ENCODE data around the gene FBXL22.

Gene FBXL22

GRCh38 chr15:63564093-63564492 lies 33.1 kb upstream of the FBXL22 start:
- FAIRE-seq (no peak), DNase-seq (ENCODE audit: insufficient read length, low spot score) (no peak)
- TF ChIP-seq TAF1 (IDR thresholded peaks at IDR 0.05; ENCODE audit: low read depth, low read length), result no peak
- TF ChIP-seq POLR2AphosphoS5 (IDR thresholded peaks at IDR 0.05; ENCODE audit: low read depth, low read length), result no peak
- no peak for TF ChIP-seq POU2F2 (IDR thresholded peaks at IDR 0.05; ENCODE audit: low read depth, low read length)
- TF ChIP-seq PAX5 (IDR thresholded peaks at IDR 0.05; ENCODE audit: insufficient read depth, low read length, severe bottlenecking), result no peak
- no peak for TF ChIP-seq POLR2A (IDR thresholded peaks at IDR 0.05; ENCODE audit: low read depth, low read length)
- no peak for TF ChIP-seq SPI1 (IDR thresholded peaks at IDR 0.05; ENCODE audit: low read depth, low read length)

- DNase-seq (ENCODE audit: insufficient read length, low spot score) (no peak), FAIRE-seq (peak; percentile 16)
- no peak for TF ChIP-seq POU2F2 (IDR thresholded peaks at IDR 0.05; ENCODE audit: low read depth, low read length)
- TF ChIP-seq POLR2A (IDR thresholded peaks at IDR 0.05; ENCODE audit: low read depth, low read length), result no peak
- TF ChIP-seq TAF1 (IDR thresholded peaks at IDR 0.05; ENCODE audit: low read depth, low read length), result no peak
- TF ChIP-seq SPI1 (IDR thresholded peaks at IDR 0.05; ENCODE audit: low read depth, low read length), result no peak
- no peak for TF ChIP-seq PAX5 (IDR thresholded peaks at IDR 0.05; ENCODE audit: insufficient read depth, low read length, severe bottlenecking)
- TF ChIP-seq POLR2AphosphoS5 (IDR thresholded peaks at IDR 0.05; ENCODE audit: low read depth, low read length), result no peak
These were observed 31.5 kb upstream of the FBXL22 start for GRCh38 chr15:63565536-63566186.

DNA sequence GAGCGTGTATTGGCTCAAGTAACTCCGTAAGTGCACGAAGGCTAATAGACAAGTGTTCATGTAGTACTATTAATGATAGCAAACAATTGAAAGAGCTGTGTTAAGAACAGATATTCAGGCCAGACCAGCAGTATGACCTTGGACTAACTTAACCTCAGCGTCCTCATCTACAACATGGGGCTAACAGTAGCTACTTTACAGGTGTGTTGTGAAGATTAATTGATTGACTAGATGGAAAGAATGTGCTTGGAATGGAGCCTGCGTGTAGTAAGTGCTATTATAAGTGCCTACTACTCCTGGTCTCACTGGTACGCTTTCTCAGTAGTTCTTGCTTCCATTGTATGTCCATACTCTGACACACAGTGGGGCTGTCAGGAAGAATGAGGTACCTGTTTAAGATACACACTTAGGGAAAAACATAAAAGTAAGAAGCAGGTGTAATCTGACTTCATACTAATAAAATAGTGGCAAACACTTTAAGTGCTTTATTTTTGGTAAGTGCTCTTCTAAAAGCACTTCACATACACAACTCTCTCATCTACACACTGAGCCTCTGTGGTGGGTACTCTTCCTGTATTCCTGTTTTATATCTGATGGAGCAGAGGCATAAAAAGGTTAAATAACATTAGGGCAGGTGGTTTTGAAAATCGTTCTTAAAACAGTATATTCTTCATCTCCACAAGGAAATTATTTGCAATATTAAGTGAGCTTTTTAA lies 24.3 kb upstream of the FBXL22 start:
- no peak for TF ChIP-seq POLR2AphosphoS5 (IDR thresholded peaks at IDR 0.05; ENCODE audit: low read depth, low read length)
- FAIRE-seq (peak; percentile 35), DNase-seq (ENCODE audit: insufficient read length, low spot score) (no peak)

DNA sequence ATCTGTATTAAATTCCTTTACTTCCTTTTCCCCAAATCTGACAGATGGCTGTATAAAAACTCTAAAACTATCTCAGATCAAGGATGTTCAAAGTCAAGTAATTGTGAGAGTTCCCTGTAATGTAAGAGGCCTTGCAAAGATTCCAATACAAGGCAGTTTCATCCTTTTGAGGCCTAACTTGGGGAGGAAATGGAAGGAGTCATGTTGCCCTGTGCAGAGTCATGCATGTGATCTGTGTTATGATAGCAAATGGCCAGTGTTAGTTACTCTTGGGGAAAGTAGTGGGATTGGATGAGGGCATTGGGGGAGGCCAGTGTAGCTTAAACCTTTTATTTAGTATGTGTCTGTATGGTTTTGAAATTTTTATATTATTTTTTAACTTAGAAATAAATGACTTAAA lies 23.7 kb upstream of the FBXL22 start:
- DNase-seq (ENCODE audit: insufficient read length, low spot score), result no peak
- TF ChIP-seq TAF1 (IDR thresholded peaks at IDR 0.05; ENCODE audit: low read depth, low read length), result no peak
- no peak for TF ChIP-seq PAX5 (IDR thresholded peaks at IDR 0.05; ENCODE audit: insufficient read depth, low read length, severe bottlenecking)
- TF ChIP-seq POU2F2 (IDR thresholded peaks at IDR 0.05; ENCODE audit: low read depth, low read length), result no peak
- no peak for TF ChIP-seq POLR2A (IDR thresholded peaks at IDR 0.05; ENCODE audit: low read depth, low read length)
- no peak for TF ChIP-seq POLR2AphosphoS5 (IDR thresholded peaks at IDR 0.05; ENCODE audit: low read depth, low read length)
- TF ChIP-seq SPI1 (IDR thresholded peaks at IDR 0.05; ENCODE audit: low read depth, low read length), result no peak
- no peak for FAIRE-seq

- DNase-seq (ENCODE audit: insufficient read length, low spot score), result no peak
- no peak for TF ChIP-seq POU2F2 (IDR thresholded peaks at IDR 0.05; ENCODE audit: low read depth, low read length)
- no peak for TF ChIP-seq PAX5 (IDR thresholded peaks at IDR 0.05; ENCODE audit: insufficient read depth, low read length, severe bottlenecking)
- TF ChIP-seq TAF1 (IDR thresholded peaks at IDR 0.05; ENCODE audit: low read depth, low read length), result no peak
- TF ChIP-seq SPI1 (IDR thresholded peaks at IDR 0.05; ENCODE audit: low read depth, low read length), result no peak
- TF ChIP-seq POLR2A (IDR thresholded peaks at IDR 0.05; ENCODE audit: low read depth, low read length), result no peak
- no peak for TF ChIP-seq POLR2AphosphoS5 (IDR thresholded peaks at IDR 0.05; ENCODE audit: low read depth, low read length)
- FAIRE-seq, result peak; percentile 45
These were observed 21.9 kb upstream of the FBXL22 start for GRCh38 chr15:63575312-63575711.

DNA sequence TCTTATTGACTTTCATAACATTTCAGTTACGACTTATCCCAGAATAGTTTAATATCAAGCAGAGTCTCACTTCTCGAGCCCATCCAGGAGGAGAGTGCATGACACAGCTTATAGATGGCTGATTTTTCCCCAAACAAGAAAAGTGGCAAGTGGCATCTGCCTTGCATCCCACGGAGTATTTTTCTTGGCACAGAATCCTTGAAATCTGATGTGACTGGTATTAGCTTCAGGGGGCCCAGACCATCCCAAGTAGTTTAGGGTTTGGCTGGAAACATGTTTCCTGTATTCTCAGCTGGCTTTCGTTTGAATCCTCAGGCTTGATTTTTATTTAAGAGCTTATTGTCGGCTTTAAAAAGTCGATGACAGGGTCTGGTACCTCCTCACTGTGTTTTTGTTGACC lies 20.7 kb upstream of the FBXL22 start:
- FAIRE-seq, result no peak
- no peak for TF ChIP-seq TAF1 (IDR thresholded peaks at IDR 0.05; ENCODE audit: low read depth, low read length)
- no peak for TF ChIP-seq SPI1 (IDR thresholded peaks at IDR 0.05; ENCODE audit: low read depth, low read length)
- no peak for TF ChIP-seq POU2F2 (IDR thresholded peaks at IDR 0.05; ENCODE audit: low read depth, low read length)
- no peak for TF ChIP-seq PAX5 (IDR thresholded peaks at IDR 0.05; ENCODE audit: insufficient read depth, low read length, severe bottlenecking)
- TF ChIP-seq POLR2A (IDR thresholded peaks at IDR 0.05; ENCODE audit: low read depth, low read length), result no peak
- TF ChIP-seq POLR2AphosphoS5 (IDR thresholded peaks at IDR 0.05; ENCODE audit: low read depth, low read length), result no peak
- no peak for DNase-seq (ENCODE audit: insufficient read length, low spot score)

DNA sequence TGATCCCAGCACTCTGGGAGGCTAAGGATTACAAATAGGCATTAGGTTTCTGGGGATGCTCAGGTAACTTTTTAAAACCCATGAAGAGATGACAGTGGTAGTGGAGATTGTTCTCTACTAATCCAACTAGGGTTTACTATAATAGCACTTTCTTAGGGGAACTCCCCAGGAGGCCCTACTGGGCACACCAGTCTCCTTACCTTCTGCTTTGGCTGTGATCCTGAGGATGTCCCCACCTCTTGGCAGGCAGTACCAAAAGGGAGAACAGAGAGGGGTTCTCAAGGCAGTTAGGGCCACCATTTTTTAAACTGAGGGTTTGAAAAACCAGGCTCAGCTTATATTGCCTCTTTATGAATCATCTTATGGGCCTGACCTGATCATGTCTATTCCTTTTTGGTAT lies 15.0 kb upstream of the FBXL22 start:
- FAIRE-seq, result no peak
- no peak for TF ChIP-seq PAX5 (IDR thresholded peaks at IDR 0.05; ENCODE audit: insufficient read depth, low read length, severe bottlenecking)
- TF ChIP-seq TAF1 (IDR thresholded peaks at IDR 0.05; ENCODE audit: low read depth, low read length), result no peak
- DNase-seq (ENCODE audit: insufficient read length, low spot score), result no peak

GRCh38 chr15:63582718-63583426 lies 14.3 kb upstream of the FBXL22 start:
- DNase-seq (ENCODE audit: insufficient read length, low spot score) (no peak), FAIRE-seq (no peak)
- TF ChIP-seq PAX5 (IDR thresholded peaks at IDR 0.05; ENCODE audit: insufficient read depth, low read length, severe bottlenecking) (no peak), POU2F2 (IDR thresholded peaks at IDR 0.05; ENCODE audit: low read depth, low read length) (no peak), POLR2AphosphoS5 (IDR thresholded peaks at IDR 0.05; ENCODE audit: low read depth, low read length) (no peak), TAF1 (IDR thresholded peaks at IDR 0.05; ENCODE audit: low read depth, low read length) (no peak), POLR2A (IDR thresholded peaks at IDR 0.05; ENCODE audit: low read depth, low read length) (no peak), SPI1 (IDR thresholded peaks at IDR 0.05; ENCODE audit: low read depth, low read length) (no peak)

GRCh38 chr15:63586790-63587189 lies 10.4 kb upstream of the FBXL22 start:
- DNase-seq (ENCODE audit: insufficient read length, low spot score), result no peak

More at GRCh38 chr15:63586790-63587189, 10.4 kb upstream of the FBXL22 start:
- no peak for TF ChIP-seq TAF1 (IDR thresholded peaks at IDR 0.05; ENCODE audit: low read depth, low read length)
- TF ChIP-seq POU2F2 (IDR thresholded peaks at IDR 0.05; ENCODE audit: low read depth, low read length), result no peak
- no peak for TF ChIP-seq SPI1 (IDR thresholded peaks at IDR 0.05; ENCODE audit: low read depth, low read length)
- TF ChIP-seq POLR2A (IDR thresholded peaks at IDR 0.05; ENCODE audit: low read depth, low read length), result no peak
- TF ChIP-seq POLR2AphosphoS5 (IDR thresholded peaks at IDR 0.05; ENCODE audit: low read depth, low read length), result no peak
- TF ChIP-seq PAX5 (IDR thresholded peaks at IDR 0.05; ENCODE audit: insufficient read depth, low read length, severe bottlenecking), result no peak
- FAIRE-seq, result no peak

Measured in GM12891 (cell line).